CD8-positive, alpha-beta memory T cell (primary cell): Measurements from ENCODE around the gene UMPS. TPM values are rescaled to one million over a fixed set of nuclear protein-coding genes. Genes with fewer than 3 reads are reported as not detected.

Experiments
- polyA plus RNA-seq: library from polyadenylated mRNA; unstranded; fragments of 300-500 nt; fragmentation: Illumina TruSeq; gene quantifications from one replicate; pipeline ENCODE4 v1.2.3, GENCODE V29; 2021
- total RNA-seq, 2 experiments: library from RNA; stranded (reverse); gene quantifications; one replicate each; pipeline ENCODE4 v1.2.3, GENCODE V29; 2021

UMPS gene
- total and polyA plus RNA-seq, 3 experiments from 2014 or later = 26.4 to 74.1 (median 65.2) TPM

Other genes starting within 250 kb of the UMPS start
- 1 to 10 TPM; 2.0 to 3.3 TPM for gene ITGB5, start 156.9 kb downstream of the UMPS start, total RNA-seq
- gene ITGB5, start 156.9 kb downstream of the UMPS start, polyA plus RNA-seq = 0.62 TPM
- not detected for gene MUC13, start 204.3 kb downstream of the UMPS start, total RNA-seq
- gene MUC13, start 204.3 kb downstream of the UMPS start, polyA plus RNA-seq = not detected